HG02571 (cell line): ENCODE measurements around the gene MTG2.

Experiments used
- ATAC-seq: cut with Tn5 transposase; IDR thresholded peaks from one replicate; pipeline ENCODE4 v1.9.1; 2021; ENCODE audit warnings: mild to moderate bottlenecking, moderate library complexity; ENCODE audit not compliant: unreplicated experiment

Gene MTG2

GRCh38 chr20:62162765-62163484, 19.9 kb upstream of the MTG2 start:
- no peak for ATAC-seq

GRCh38 chr20:62163485-62163865, 19.4 kb upstream of the MTG2 start:
- no peak for ATAC-seq

GRCh38 chr20:62163986-62164762, 18.7 kb upstream of the MTG2 start:
- ATAC-seq: no peak

- no peak for ATAC-seq
Observed at GRCh38 chr20:62164879-62165761, 17.7 kb upstream of the MTG2 start.

- ATAC-seq: no peak
Observed at GRCh38 chr20:62165762-62166399, 16.9 kb upstream of the MTG2 start.

- ATAC-seq: no peak
Observed at GRCh38 chr20:62167474-62167873, 15.4 kb upstream of the MTG2 start.

- ATAC-seq: no peak
Observed at GRCh38 chr20:62168061-62168460, 14.8 kb upstream of the MTG2 start.

GRCh38 chr20:62168890-62169435, 13.9 kb upstream of the MTG2 start:
- ATAC-seq: no peak

GRCh38 chr20:62170536-62170935, 12.3 kb upstream of the MTG2 start:
- ATAC-seq: no peak

GRCh38 chr20:62171245-62171644, 11.6 kb upstream of the MTG2 start:
- ATAC-seq: no peak

- ATAC-seq: no peak
Observed at GRCh38 chr20:62172666-62173065, 10.2 kb upstream of the MTG2 start.

- no peak for ATAC-seq
Observed at GRCh38 chr20:62174021-62174804, 8.6 kb upstream of the MTG2 start.

- ATAC-seq: no peak
Observed at GRCh38 chr20:62174870-62175624, 7.8 kb upstream of the MTG2 start.

GRCh38 chr20:62175711-62176110, 7.1 kb upstream of the MTG2 start:
- no peak for ATAC-seq

- no peak for ATAC-seq
Observed at GRCh38 chr20:62176866-62177265, 6.0 kb upstream of the MTG2 start.

- ATAC-seq: no peak
Observed at GRCh38 chr20:62177307-62177706, 5.5 kb upstream of the MTG2 start.

- no peak for ATAC-seq
Observed at GRCh38 chr20:62178316-62179161, 4.3 kb upstream of the MTG2 start.

GRCh38 chr20:62179162-62179504, 3.7 kb upstream of the MTG2 start:
- ATAC-seq: no peak
